Measurements from ENCODE around the gene MAPKAP1. TPM values are rescaled to one million over a fixed set of nuclear protein-coding genes. Genes with fewer than 3 reads are reported as not detected.

Gene MAPKAP1
- polyA plus RNA-seq, 3 donors, result 39.9 to 57.5 (median 44.1) TPM

- Histone ChIP-seq H3K4me3 (replicated peaks in 1 of 3; ENCODE audit: low read depth in 2 of 3, low read length in 3 of 3) (no peak overlapping the region), H3K36me3 (replicated peaks in 1 of 2; ENCODE audit: control insufficient read depth in 1 of 2, insufficient read depth in 2 of 2, low read length in 2 of 2) (peaks cover 36 to 76% of the 10 kb centered on the region in 2 donors)
Measured at GRCh38 chr9:125476645-125477044, 230.4 kb downstream of the MAPKAP1 start.

GRCh38 chr9:125475385-125475784, 231.6 kb downstream of the MAPKAP1 start:
- Histone ChIP-seq H3K4me3 (replicated peaks in 1 of 3; ENCODE audit: low read depth in 2 of 3, low read length in 3 of 3) (no peak overlapping the region), H3K4me2 (replicated peaks; ENCODE audit: extremely low read depth, low read length, poor library complexity, severe bottlenecking) (no peak overlapping the region), H3K27ac (ENCODE audit: low read depth in 1 of 2, low read length in 2 of 2) (no peak overlapping the region), H3K9me3 (replicated peaks in 1 of 2; ENCODE audit: control insufficient read depth in 1 of 2, insufficient read depth in 1 of 2, low read length in 2 of 2) (no peaks in the 10 kb centered on the region), H2AFZ (ENCODE audit: insufficient read depth, low read depth, low read length, poor library complexity, severe bottlenecking) (no peak overlapping the region), H3K4me1 (ENCODE audit: control insufficient read depth in 1 of 2, insufficient read depth in 2 of 2, low read length in 2 of 2) (no peaks in the 10 kb centered on the region), H3K9ac (ENCODE audit: insufficient read depth, low read length, poor library complexity, severe bottlenecking) (no peak overlapping the region), H3K27me3 (ENCODE audit: control insufficient read depth in 2 of 2, insufficient read depth in 2 of 2, low read length in 2 of 2) (no peaks in the 10 kb centered on the region), H3K36me3 (replicated peaks in 1 of 2; ENCODE audit: control insufficient read depth in 1 of 2, insufficient read depth in 2 of 2, low read length in 2 of 2) (peaks cover 37 to 73% of the 10 kb centered on the region in 2 donors), H3K79me2 (ENCODE audit: insufficient read depth, low read length) (no peaks in the 10 kb centered on the region), H4K20me1 (ENCODE audit: insufficient read depth, low read length) (no peaks in the 10 kb centered on the region)
- intact Hi-C loops (cut with micrococcal nuclease), result no loop called here
- DNase-seq, result no peak
- Mint-ChIP-seq H3K36me3 (peaks cover 54 to 74% of the 10 kb centered on the region in 2 donors), H3K27ac (no peak overlapping the region), H3K9me3 (no peaks in the 10 kb centered on the region), H3K27me3 (ENCODE audit: low read depth in 3 of 3) (no peaks in the 10 kb centered on the region), H3K4me1 (no peaks in the 10 kb centered on the region), H3K4me3 (no peak overlapping the region)
- WGBS (ENCODE audit: insufficient coverage), result 98% methylated on average over 6 of the region's 6 CpGs
- no peak for TF ChIP-seq CTCF (IDR thresholded peaks at IDR 0.05)

More at GRCh38 chr9:125476645-125477044, 230.4 kb downstream of the MAPKAP1 start:
- H3K27ac ChIP-seq (ENCODE audit: low read depth in 1 of 2, low read length in 2 of 2), result no peak overlapping the region
- H3K4me3 Mint-ChIP-seq, result no peak overlapping the region
- no peak overlapping the region for H2AFZ ChIP-seq (ENCODE audit: insufficient read depth, low read depth, low read length, poor library complexity, severe bottlenecking)
- no CpG with 5 or more reads among the region's 6 CpGs for WGBS (ENCODE audit: insufficient coverage)
- intact Hi-C loops (cut with micrococcal nuclease), result no loop called here
- peaks cover 52 to 74% of the 10 kb centered on the region in 2 donors for H3K36me3 Mint-ChIP-seq
- H4K20me1 ChIP-seq (ENCODE audit: insufficient read depth, low read length), result no peaks in the 10 kb centered on the region
- no peaks in the 10 kb centered on the region for H3K9me3 Mint-ChIP-seq
- no peaks in the 10 kb centered on the region for H3K27me3 ChIP-seq (ENCODE audit: control insufficient read depth in 2 of 2, insufficient read depth in 2 of 2, low read length in 2 of 2)
- no peaks in the 10 kb centered on the region for H3K79me2 ChIP-seq (ENCODE audit: insufficient read depth, low read length)
- DNase-seq, result no peak
- no peak for TF ChIP-seq CTCF (IDR thresholded peaks at IDR 0.05)
- no peaks in the 10 kb centered on the region for H3K4me1 Mint-ChIP-seq
- H3K4me2 ChIP-seq (replicated peaks; ENCODE audit: extremely low read depth, low read length, poor library complexity, severe bottlenecking), result no peak overlapping the region
- no peak overlapping the region for H3K27ac Mint-ChIP-seq
- H3K4me1 ChIP-seq (ENCODE audit: control insufficient read depth in 1 of 2, insufficient read depth in 2 of 2, low read length in 2 of 2), result no peaks in the 10 kb centered on the region
- H3K9ac ChIP-seq (ENCODE audit: insufficient read depth, low read length, poor library complexity, severe bottlenecking), result no peak overlapping the region
- no peaks in the 10 kb centered on the region for H3K9me3 ChIP-seq (replicated peaks in 1 of 2; ENCODE audit: control insufficient read depth in 1 of 2, insufficient read depth in 1 of 2, low read length in 2 of 2)
- H3K27me3 Mint-ChIP-seq (ENCODE audit: low read depth in 3 of 3), result no peaks in the 10 kb centered on the region
